GM18499 (cell line): ENCODE measurements around the gene BBS5.
"Not testable (repeated sequence)": the region's sequence is repeated elsewhere in the genome, so short reads cannot be mapped to it uniquely, and the experiment has no call there.

ENCODE experiments used
- ATAC-seq: cut with Tn5 transposase; IDR thresholded peaks from one replicate; pipeline ENCODE4 v1.9.1; 2021; ENCODE audit warnings: moderate number of reproducible peaks; ENCODE audit not compliant: insufficient read depth, unreplicated experiment

The BBS5 gene

GRCh38 chr2:169539460-169539859 lies 60.2 kb downstream of the BBS5 start:
- not testable (repeated sequence) for ATAC-seq

GRCh38 chr2:169540146-169540545 lies 60.9 kb downstream of the BBS5 start:
- no peak for ATAC-seq

DNA sequence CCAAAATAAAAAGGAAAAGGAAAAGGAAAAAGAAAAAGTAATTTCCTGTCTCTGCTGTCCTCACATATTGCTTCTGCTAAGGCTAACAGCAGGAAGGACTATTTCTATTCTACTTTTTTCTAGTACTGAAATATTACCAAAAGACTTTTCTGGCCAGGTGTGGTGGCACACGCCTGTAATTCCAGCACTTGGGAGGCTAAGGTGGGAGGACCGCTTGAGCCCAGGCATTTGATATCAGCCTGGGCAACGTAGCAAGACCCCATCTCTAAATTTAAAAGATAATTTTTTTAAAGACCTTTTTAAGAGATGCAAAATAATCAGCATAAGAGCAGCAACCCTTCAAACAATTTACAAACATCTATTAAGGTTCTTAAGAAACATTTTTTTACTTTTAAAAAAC lies 63.1 kb downstream of the BBS5 start:
- ATAC-seq = no peak

- no peak for ATAC-seq
Measured at GRCh38 chr2:169546756-169547155, 67.5 kb downstream of the BBS5 start.
